LNCaP clone FGC (cell line): Measurements from ENCODE around the gene RFC5.
"Not testable (repeated sequence)": the region's sequence is repeated elsewhere in the genome, so short reads cannot be mapped to it uniquely, and the experiment has no call there.

Experiments
- DNase-seq: peaks from one replicate; pipeline ENCODE4 v3.0.0-alpha.2; 2011; ENCODE audit warnings: low read depth
- H3K4me3 ChIP-seq: 2 replicates; pipeline ENCODE4 v1.5.1; 2011; ENCODE audit warnings: mild to moderate bottlenecking, low read depth, low read length, control low read depth
- CTCF ChIP-seq: IDR thresholded peaks from 2 replicates; pipeline ENCODE4 v1.5.1; 2012; ENCODE audit warnings: mild to moderate bottlenecking; ENCODE audit not compliant: control insufficient read depth, insufficient read depth; ENCODE audit errors: extremely low read depth

The RFC5 gene

GRCh38 chr12:118063576-118064391 is 47.3 kb downstream of the RFC5 start:
- no peak overlapping the region for H3K4me3 ChIP-seq
- DNase-seq: no peak
- TF ChIP-seq CTCF: no peak

GRCh38 chr12:118064608-118065007 is 48.1 kb downstream of the RFC5 start:
- H3K4me3 ChIP-seq: no peak overlapping the region
- no peak for DNase-seq
- TF ChIP-seq CTCF: no peak

GRCh38 chr12:118065380-118065779 is 48.9 kb downstream of the RFC5 start:
- no peak overlapping the region for H3K4me3 ChIP-seq

GRCh38 chr12:118068445-118068844 is 51.9 kb downstream of the RFC5 start:
- no peak for TF ChIP-seq CTCF
- DNase-seq: no peak
- no peak overlapping the region for H3K4me3 ChIP-seq

More at GRCh38 chr12:118065380-118065779, 48.9 kb downstream of the RFC5 start:
- TF ChIP-seq CTCF: no peak
- no peak for DNase-seq

GRCh38 chr12:118070650-118071049 is 54.1 kb downstream of the RFC5 start:
- DNase-seq: no peak
- no peak for TF ChIP-seq CTCF
- no peak overlapping the region for H3K4me3 ChIP-seq

- no peak overlapping the region for H3K4me3 ChIP-seq
- TF ChIP-seq CTCF: no peak
- no peak for DNase-seq
These were observed 57.3 kb downstream of the RFC5 start for GRCh38 chr12:118073768-118074167.

- not testable (repeated sequence) for H3K4me3 ChIP-seq, DNase-seq
These were observed 65.0 kb downstream of the RFC5 start for GRCh38 chr12:118081521-118081920.
